Endothelial cell of umbilical vein (primary cell): ENCODE data around the gene HAND1. TPM values are rescaled to one million over a fixed set of nuclear protein-coding genes. Genes with fewer than 3 reads are reported as not detected.

Source experiments
- BruUV-seq: library from RNA; stranded (reverse); fragments of 400-500 nt; replicated peaks from 2 replicates; lab custom pipeline; 2021; lab: Mats Ljungman, UMichigan
- CTCF ChIA-PET: fragments of 300-600, 350-600 bp; sonication (Branson Sonifier 250); formaldehyde crosslinking; loops from one replicate; lab custom pipeline; 2021; ENCODE audit warnings: antibody characterized with exemption, inconsistent platforms; lab: Charles Lee
- POLR2A ChIA-PET: fragments of 300-600, 350-600 bp; sonication (Branson Sonifier 250); formaldehyde crosslinking; loops from one replicate; lab custom pipeline; 2021; ENCODE audit warnings: antibody characterized with exemption, inconsistent platforms; lab: Charles Lee
- DNase-seq: peaks from one replicate; pipeline ENCODE4 v3.0.0-alpha.2; 2011; ENCODE audit warnings: low read depth, low spot score
- FAIRE-seq: peaks from 2 replicates; lab custom pipeline; 2011; peaks lifted over from hg19 to GRCh38; lab: Jason Lieb, UNC
- H2AFZ ChIP-seq: 2 replicates; pipeline ENCODE4 v1.6.0; 2012; ENCODE audit warnings: low read depth, low read length, control low read depth, inconsistent platforms
- H3K27ac ChIP-seq: 2 replicates; pipeline ENCODE4 v1.5.1; 2011; ENCODE audit warnings: low read depth, mild to moderate bottlenecking, control low read depth, low read length, moderate library complexity; ENCODE audit not compliant: insufficient read depth
- H3K27me3 ChIP-seq, 2 experiments: 2 replicates each; pipeline versions ENCODE4 v1.6.0 to v1.6.1; 2011; ENCODE audit warnings: low read length in 2 of 2, mixed read lengths in 1 of 2; ENCODE audit not compliant: control insufficient read depth in 2 of 2, insufficient read depth in 2 of 2
- H3K36me3 ChIP-seq, 2 experiments: 2 replicates in 1 of 2; 3 replicates in 1 of 2; pipeline ENCODE4 v1.5.1; 2011; ENCODE audit warnings: low read length in 2 of 2, mild to moderate bottlenecking in 1 of 2, moderate library complexity in 1 of 2; ENCODE audit not compliant: control insufficient read depth in 2 of 2, insufficient read depth in 2 of 2; ENCODE audit errors: extremely low read depth in 1 of 2
- H3K4me1 ChIP-seq: 3 replicates; pipeline ENCODE4 v1.5.1; 2011; ENCODE audit warnings: mild to moderate bottlenecking, low read length; ENCODE audit not compliant: control insufficient read depth, insufficient read depth; ENCODE audit errors: extremely low read depth
- H3K4me2 ChIP-seq: 2 replicates; pipeline ENCODE4 v1.6.1; 2011; ENCODE audit warnings: low read length, control low read depth, mixed read lengths; ENCODE audit not compliant: insufficient read depth
- H3K4me3 ChIP-seq, 3 experiments: fragments of 200-600 bp in 1 of 3; sonication (generic), shearing (Covaris generic) in 1 of 3; replicated peaks in 1 of 3; 2 replicates each; pipeline ENCODE4 v1.5.1; 2011 to 2016; ENCODE audit warnings: control low read depth in 3 of 3, low read length in 3 of 3, mild to moderate bottlenecking in 2 of 3, inconsistent platforms in 1 of 3, low read depth in 1 of 3, moderate library complexity in 1 of 3; ENCODE audit not compliant: insufficient read depth in 1 of 3
- H3K79me2 ChIP-seq: 2 replicates; pipeline ENCODE4 v1.6.0; 2012; ENCODE audit warnings: low read length, inconsistent platforms; ENCODE audit not compliant: control insufficient read depth, insufficient read depth
- H3K9ac ChIP-seq: replicated peaks from 2 replicates; pipeline ENCODE3; 2011; ENCODE audit warnings: low read length, control low read depth; ENCODE audit not compliant: insufficient read depth; ENCODE audit errors: extremely low read depth
- H3K9me1 ChIP-seq: replicated peaks from 3 replicates; pipeline ENCODE4 v1.6.0; 2011; ENCODE audit warnings: mild to moderate bottlenecking, low read length; ENCODE audit not compliant: control insufficient read depth, insufficient read depth; ENCODE audit errors: extremely low read depth
- H3K9me3 ChIP-seq: replicated peaks from 2 replicates; pipeline ENCODE4 v1.5.1; 2012; ENCODE audit warnings: low read length, inconsistent platforms; ENCODE audit not compliant: control insufficient read depth, insufficient read depth
- H4K20me1 ChIP-seq: replicated peaks from 2 replicates; pipeline ENCODE3; 2011; ENCODE audit warnings: mild to moderate bottlenecking, low read length; ENCODE audit not compliant: control insufficient read depth, insufficient read depth; ENCODE audit errors: extremely low read depth
- CTCF ChIP-seq, 2 donors: IDR thresholded peaks; 1 replicate in 1 of 2; 2 replicates in 1 of 2; pipeline ENCODE4 v1.5.1; 2011; ENCODE audit warnings: low read length in 2 of 2, mild to moderate bottlenecking in 2 of 2, moderate library complexity in 2 of 2, control low read depth in 1 of 2, inconsistent platforms in 1 of 2, low read depth in 1 of 2; ENCODE audit not compliant: insufficient read depth in 1 of 2; ENCODE audit errors: extremely low read depth in 1 of 2
- EZH2 ChIP-seq: IDR thresholded peaks from 2 replicates; pipeline ENCODE4 v1.6.1; 2012; ENCODE audit warnings: borderline replicate concordance, low read depth, mild to moderate bottlenecking, moderate library complexity, low read length, inconsistent platforms; ENCODE audit not compliant: severe bottlenecking
- FOS ChIP-seq: IDR thresholded peaks from 2 replicates; pipeline ENCODE4 v1.6.1; 2011; ENCODE audit warnings: mild to moderate bottlenecking, low read length, moderate library complexity, borderline replicate concordance; ENCODE audit not compliant: insufficient read depth
- GATA2 ChIP-seq: IDR thresholded peaks from 2 replicates; pipeline ENCODE4 v1.7.0; 2011; ENCODE audit warnings: low read depth, mild to moderate bottlenecking, moderate library complexity, mixed read lengths, low read length; ENCODE audit not compliant: insufficient read length, insufficient read depth
- MAX ChIP-seq: IDR thresholded peaks from 2 replicates; pipeline ENCODE4 v1.6.1; 2011; ENCODE audit not compliant: insufficient read depth, insufficient read length
- MYC ChIP-seq: IDR thresholded peaks from one replicate; pipeline ENCODE4 v1.6.1; 2011; ENCODE audit warnings: mild to moderate bottlenecking, low read depth, low read length
- POLR2A ChIP-seq: IDR thresholded peaks from 2 replicates; pipeline ENCODE4 v1.6.1; 2012; ENCODE audit warnings: low read depth, mild to moderate bottlenecking, control low read depth, low read length
- POLR2AphosphoS5 ChIP-seq: IDR thresholded peaks from 2 replicates; pipeline ENCODE4 v1.6.1; 2012; ENCODE audit warnings: low read depth, mild to moderate bottlenecking, control low read depth, low read length, moderate library complexity; ENCODE audit not compliant: insufficient read depth
- dilution Hi-C: fragments of 300-500 bp; cut with MboI; formaldehyde crosslinking; loops from one replicate; pipeline ENCODE4 v1.15.0; 2019; ENCODE audit warnings: low sequenced_read_pairs; ENCODE audit not compliant: extremely low pct_ligation_motif_present
- intact Hi-C: fragments of 100-400 bp; cut with micrococcal nuclease; formaldehyde crosslinking; loops from one replicate; pipeline ENCODE4 v1.10.0; 2022
- polyA plus RNA-seq, 4 experiments: library from polyadenylated mRNA; depleted of rRNA in 3 of 4; stranded (reverse) in 3 of 4; unstranded in 1 of 4; fragments of >200 nt; gene quantifications; 2 replicates each; pipeline versions ENCODE4 v1.2.1 to v1.2.3, GENCODE V29; 2011 to 2012; ENCODE audit warnings: missing spikeins in 1 of 4
- total RNA-seq: library from RNA; stranded (reverse); gene quantifications from 2 replicates; pipeline ENCODE4 v1.2.3, GENCODE V29; 2021

Gene HAND1
- total and polyA plus RNA-seq, 2 donors (not counting 3 experiments of a cell fraction or from before 2014, with no cell fraction given): not detected

GRCh38 chr5:154449786-154450185, 28.2 kb downstream of the HAND1 start:
- Histone ChIP-seq H3K27ac (no peak overlapping the region), H3K9me1 (no peaks in the 10 kb centered on the region), H3K4me3 (no peak overlapping the region), H2AFZ (no peak overlapping the region), H4K20me1 (peaks cover 6% of the 10 kb centered on the region), H3K9ac (no peak overlapping the region), H3K27me3 (no peaks in the 10 kb centered on the region), H3K36me3 (peaks cover 8 to 12% of the 10 kb centered on the region in 2 experiments), H3K9me3 (no peaks in the 10 kb centered on the region), H3K4me1 (peaks cover 11% of the 10 kb centered on the region), H3K79me2 (peaks cover 26% of the 10 kb centered on the region), H3K4me2 (no peak overlapping the region)
- DNase-seq: no peak
- FAIRE-seq: no peak
- intact Hi-C loops: loop anchor here (5.0 to 10.0 kb wide), 2 partner anchors 82 to 405 kb away; partner anchors contain the start of genes CNOT8 and FAXDC2
- no TSS peak for BruUV-seq
- ChIA-PET CTCF (interaction anchor here (1.2 kb wide), 1 partner anchor 28 kb away, joined by 4 read pairs; no protein-coding TSS in a partner anchor), POLR2A (no interaction called here)
- TF ChIP-seq EZH2 (no peak), CTCF (IDR thresholded peaks at IDR 0.05; ENCODE audit: extremely low read depth in 1 of 2, insufficient read depth in 1 of 2, low read depth in 1 of 2, low read length in 2 of 2) (no peak), POLR2AphosphoS5 (no peak), POLR2A (no peak), FOS (no peak), MAX (no peak), GATA2 (no peak), MYC (no peak)
- dilution Hi-C loops: no loop called here
